Measurements from ENCODE around the gene IL17RB. TPM values are rescaled to one million over a fixed set of nuclear protein-coding genes. Genes with fewer than 3 reads are reported as not detected.

IL17RB gene
- total and polyA plus RNA-seq, 2 of the 8 experiments (the other 6 are each of a cell fraction or from before 2014, with no cell fraction given), result 7.0 to 24.6 TPM

DNA sequence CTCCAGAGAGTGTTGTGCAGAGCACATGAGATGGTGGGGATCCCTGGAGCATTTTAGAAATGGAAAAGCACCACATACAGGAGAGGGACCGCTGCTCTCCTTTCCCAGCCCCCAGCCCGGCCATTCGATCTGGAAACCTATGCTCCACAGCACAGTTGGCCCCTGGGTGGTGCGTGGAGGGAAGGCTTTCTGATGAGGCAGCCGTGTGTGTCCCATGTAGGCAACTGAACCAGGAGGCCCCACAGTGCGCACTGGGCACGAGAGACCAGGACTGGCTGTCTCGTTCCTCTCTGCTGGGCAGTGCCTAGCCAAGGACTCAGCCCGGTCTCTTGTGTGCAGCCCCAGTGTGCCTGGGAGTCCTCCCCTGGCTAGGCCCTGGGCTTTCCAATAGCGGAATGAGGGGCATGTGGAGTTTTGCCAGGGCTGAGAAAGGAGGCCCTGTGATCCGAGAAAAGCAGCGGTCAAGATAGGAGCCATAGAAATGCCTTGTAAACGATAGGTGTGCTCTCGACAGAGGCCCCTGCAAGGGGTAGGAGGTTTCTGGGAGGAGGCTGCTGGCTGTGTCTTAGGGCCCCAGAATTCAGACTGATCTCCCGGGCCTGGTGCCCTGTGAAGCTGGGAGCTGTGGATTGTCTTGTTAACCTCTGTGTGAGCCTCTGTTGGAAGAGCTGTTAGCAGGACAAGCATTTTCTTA, 39.1 kb upstream of the IL17RB start:
- Histone ChIP-seq H3K9me3 (ENCODE audit: insufficient read depth in 2 of 2, low read depth in 1 of 2, low read length in 1 of 2) (no peaks in the 10 kb centered on the region), H3K4me2 (ENCODE audit: insufficient read depth in 1 of 2, low read depth in 2 of 2, low read length in 2 of 2) (no peak overlapping the region), H2BK120ac (replicated peaks; ENCODE audit: low read depth, low read length) (no peak overlapping the region), H2BK12ac (ENCODE audit: low read depth, low read length) (no peak overlapping the region), H3K27ac (ENCODE audit: low read depth, low read length) (no peak overlapping the region), H3K23ac (ENCODE audit: insufficient read length) (no peak overlapping the region), H4K91ac (replicated peaks; ENCODE audit: insufficient read length, low read length) (no peak overlapping the region), H3K79me1 (ENCODE audit: low read depth, low read length) (no peaks in the 10 kb centered on the region), H3K56ac (replicated peaks; ENCODE audit: insufficient read length, low read depth, low read length) (no peak overlapping the region), H4K5ac (ENCODE audit: insufficient read length, low read depth, low read length) (no peak overlapping the region), H4K8ac (ENCODE audit: extremely low read depth, insufficient read depth, low read length) (no peak overlapping the region), H3K4ac (replicated peaks; ENCODE audit: insufficient read length, low read depth, low read length) (no peak overlapping the region), H3K4me1 (replicated peaks in 1 of 4; ENCODE audit: control insufficient read depth in 3 of 4, insufficient read depth in 4 of 4, low read length in 3 of 4) (peaks cover 0 to 7% (median 0%) of the 10 kb centered on the region in 4 experiments; a peak in 3 of 7 replicates), H3K4me3 (ENCODE audit: extremely low read depth in 1 of 4, insufficient read depth in 2 of 4, low read depth in 3 of 4, low read length in 4 of 4) (no peak overlapping the region), H3K14ac (ENCODE audit: insufficient read length) (no peak overlapping the region), H2BK15ac (ENCODE audit: low read length) (no peak overlapping the region), H3K79me2 (ENCODE audit: control insufficient read depth in 1 of 2, insufficient read depth in 2 of 2, low read length in 2 of 2) (no peaks in the 10 kb centered on the region), H4K20me1 (replicated peaks in 1 of 2; ENCODE audit: control insufficient read depth in 1 of 2, insufficient read depth in 2 of 2, low read length in 2 of 2) (peaks cover 0 to 2% of the 10 kb centered on the region in 2 experiments), H3K23me2 (ENCODE audit: low read depth, low read length) (peaks cover 6% of the 10 kb centered on the region; the same call in 1 of the 2 replicates), H3K9ac (replicated peaks in 1 of 4; ENCODE audit: extremely low read depth in 1 of 4, low read depth in 3 of 4, low read length in 3 of 4) (no peak overlapping the region), H2BK20ac (ENCODE audit: low read length) (no peak overlapping the region), H3K18ac (ENCODE audit: extremely low read depth, low read length) (peak overlapping the region; percentile 32; the same call in 1 of the 2 replicates), H2BK5ac (ENCODE audit: low read depth, low read length) (0 out of 2 replicates have a peak overlapping the region, but pooled peaks have one; percentile 24), H2AFZ (ENCODE audit: low read length) (no peak overlapping the region), H2AK5ac (ENCODE audit: low read depth, low read length) (no peak overlapping the region), H3K27me3 (replicated peaks in 1 of 4; ENCODE audit: control insufficient read depth in 3 of 4, extremely low read depth in 1 of 4, insufficient read depth in 3 of 4, low read length in 3 of 4) (no peaks in the 10 kb centered on the region; a peak in 1 of 7 replicates), H3K36me3 (ENCODE audit: control insufficient read depth in 2 of 4, insufficient read depth in 4 of 4, low read length in 3 of 4) (no peaks in the 10 kb centered on the region)
- 96% methylated on average over 14 of the region's 15 CpGs; no CpG with 5 or more reads in 1 of the 2 experiments for WGBS, 2 experiments (ENCODE audit: extremely low coverage in 1 of 2, insufficient coverage in 1 of 2, insufficient read length in 1 of 2, insufficient replicate concordance in 2 of 2, low coverage in 1 of 2, low lambda C conversion rate in 2 of 2, missing lambda C conversion rate in 1 of 2)
- DNase-seq (ENCODE audit: low read depth in 1 of 2, low spot score in 2 of 2) (no peak), FAIRE-seq (no peak)
- ChIA-PET CTCF (ENCODE audit: partially characterized antibody) (interaction anchor here (0.7 to 1.2 kb wide), 2 partner anchors 16 to 189 kb away, joined by 3 read pairs; no protein-coding TSS in a partner anchor), POLR2A (ENCODE audit: partially characterized antibody) (no interaction called here)
- TF ChIP-seq, protein P1, sequence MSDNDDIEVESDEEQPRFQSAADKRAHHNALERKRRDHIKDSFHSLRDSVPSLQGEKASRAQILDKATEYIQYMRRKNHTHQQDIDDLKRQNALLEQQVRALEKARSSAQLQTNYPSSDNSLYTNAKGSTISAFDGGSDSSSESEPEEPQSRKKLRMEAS (IDR thresholded peaks at IDR 0.05), result no peak
- TF ChIP-seq KDM4A (IDR thresholded peaks at IDR 0.05; ENCODE audit: low read depth, low read length, severe bottlenecking), result no peak
- no peak for TF ChIP-seq SAP30 (IDR thresholded peaks at IDR 0.05; ENCODE audit: insufficient read depth, insufficient replicate concordance, low read length)
- no peak for TF ChIP-seq SIRT6 (IDR thresholded peaks at IDR 0.05; ENCODE audit: low read length)
- TF ChIP-seq CEBPB (IDR thresholded peaks at IDR 0.05; ENCODE audit: low read depth, low read length), result no peak
- TF ChIP-seq EZH2 (IDR thresholded peaks at IDR 0.05; ENCODE audit: low read depth, low read length, severe bottlenecking), result no peak
- no peak for TF ChIP-seq TAF7 (optimal IDR thresholded peaks at IDR 0.05; ENCODE audit: borderline replicate concordance, low read depth, low read length)
- TF ChIP-seq EP300 (IDR thresholded peaks at IDR 0.05; ENCODE audit: borderline replicate concordance in 1 of 2, low read depth in 2 of 2, low read length in 2 of 2), result no peak
- no peak for TF ChIP-seq JUND (IDR thresholded peaks at IDR 0.05; ENCODE audit: low read length)
- no peak for TF ChIP-seq SIN3A (conservative IDR thresholded peaks at IDR 0.05 in 1 of 2, IDR thresholded peaks at IDR 0.05 in 1 of 2; ENCODE audit: low read depth in 1 of 2, low read length in 2 of 2)
- TF ChIP-seq CHD2 (IDR thresholded peaks at IDR 0.05; ENCODE audit: low read length), result no peak
- TF ChIP-seq BACH1 (IDR thresholded peaks at IDR 0.05; ENCODE audit: low read length), result no peak
